ENCODE measurements around the gene CNOT2. TPM values are rescaled to one million over a fixed set of nuclear protein-coding genes. Genes with fewer than 3 reads are reported as not detected.

CNOT2 gene
- total RNA-seq: 10 to 100 TPM; 58.7 to 93.4 TPM
- 10 to 100 TPM; 17.5 to 39.3 TPM for polyA plus RNA-seq

GRCh38 chr12:70242695-70243509 is at the start of gene CNOT2:
TSS of gene CNOT2 (plus strand) at chr12:70243433. CDS start at chr12:70278227, 34,794 bp downstream.
- H3K27me3 ChIP-seq (ENCODE audit: control insufficient read depth in 4 of 4, insufficient read depth in 4 of 4, low read length in 3 of 4): no peaks in the 10 kb centered on the region
- H3K9me3 ChIP-seq (ENCODE audit: control insufficient read depth in 4 of 4, low read length in 3 of 4): no peaks in the 10 kb centered on the region
- H3K4me3 ChIP-seq (ENCODE audit: low read depth in 1 of 3, low read length in 3 of 3): peak within 1 kb of the TSS; percentile 90 to 96 (median 94)
- peaks cover 6 to 25% (median 18%) of the 10 kb centered on the region in 4 donors for H3K4me1 ChIP-seq (ENCODE audit: control insufficient read depth in 4 of 4, insufficient read depth in 4 of 4, low read length in 3 of 4)
- peak within 1 kb of the TSS; percentile 98 to 99 for H3K9ac ChIP-seq (ENCODE audit: low read depth in 1 of 2, low read length in 2 of 2)
- WGBS: under 1% methylated on average over 64 of the region's 64 CpGs
- DNase-seq (ENCODE audit: low spot score): peak; percentile 92
- peaks cover 3 to 13% (median 5%) of the 10 kb centered on the region in 4 donors for H3K36me3 ChIP-seq (ENCODE audit: control insufficient read depth in 4 of 4, insufficient read depth in 3 of 4, low read depth in 1 of 4, low read length in 3 of 4)
- no peak for TF ChIP-seq ZBTB33 (IDR thresholded peaks at IDR 0.05)
- TF ChIP-seq MAX (IDR thresholded peaks at IDR 0.05): peak; percentile 27
- TF ChIP-seq NR2F2 (IDR thresholded peaks at IDR 0.05): peak; percentile 98
- peak; percentile 97 for TF ChIP-seq YY1 (IDR thresholded peaks at IDR 0.05)
- TF ChIP-seq TAF1 (conservative IDR thresholded peaks at IDR 0.05): peak; percentile 62
- TF ChIP-seq HNF4G (IDR thresholded peaks at IDR 0.05): no peak
- peak; percentile 5 to 44 for TF ChIP-seq RAD21 (IDR thresholded peaks at IDR 0.05)
- peak in 1 of 2 donors; percentile 28 for TF ChIP-seq GABPA (IDR thresholded peaks at IDR 0.05 in 1 of 2, conservative IDR thresholded peaks at IDR 0.05 in 1 of 2)
- peak; percentile 37 for TF ChIP-seq SP1 (IDR thresholded peaks at IDR 0.05)
- TF ChIP-seq EGR1 (IDR thresholded peaks at IDR 0.05; ENCODE audit: low read depth in 2 of 2): peak; percentile 96 to 98
- TF ChIP-seq HNF4A (conservative IDR thresholded peaks at IDR 0.05): peak; percentile 34 to 41
- TF ChIP-seq ATF3 (IDR thresholded peaks at IDR 0.05): peak; percentile 36
- TF ChIP-seq JUND (IDR thresholded peaks at IDR 0.05): no peak
- TF ChIP-seq FOXA2 (IDR thresholded peaks at IDR 0.05): no peak
- no peak for TF ChIP-seq CTCF (IDR thresholded peaks at IDR 0.05; ENCODE audit: low read depth, low read length, missing input control)
- peak; percentile 43 to 58 for TF ChIP-seq RXRA (IDR thresholded peaks at IDR 0.05)
- no peak for TF ChIP-seq REST (IDR thresholded peaks at IDR 0.05)
- peak within 1 kb of the TSS; percentile 100 for H3K27ac ChIP-seq (ENCODE audit: low read depth in 1 of 2, low read length in 2 of 2)

All from liver (tissue), 9 donors.